ENCODE data around the gene SLC22A4.

DNA sequence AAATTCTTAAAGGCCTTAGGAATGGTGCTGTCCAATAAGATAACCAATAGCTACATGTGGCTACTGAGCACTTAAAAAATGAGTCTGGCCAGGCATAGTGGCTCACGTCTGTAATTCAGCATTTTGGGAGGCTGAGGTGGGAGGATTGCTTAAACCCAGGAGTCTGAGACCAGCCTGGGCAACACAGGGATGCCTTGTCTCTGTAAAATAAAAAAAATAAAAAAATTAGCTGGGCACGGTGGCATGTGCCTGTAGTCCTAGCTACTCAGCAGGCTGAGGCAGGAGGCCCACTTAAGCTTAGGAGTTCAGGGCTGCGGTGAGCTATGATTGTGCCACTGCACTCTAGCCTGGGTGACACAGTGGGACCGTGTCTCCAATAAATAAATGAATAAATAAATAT is 74.0 kb downstream of the SLC22A4 start:
- TF ChIP-seq POLR2A (IDR thresholded peaks at IDR 0.05; ENCODE audit: low read length) (no peak), RAD21 (conservative IDR thresholded peaks at IDR 0.05 in 1 of 2, IDR thresholded peaks at IDR 0.05 in 1 of 2) (no peak), RFX5 (IDR thresholded peaks at IDR 0.05) (no peak), MAFK (IDR thresholded peaks at IDR 0.05; ENCODE audit: partially characterized antibody) (no peak), CBX2 (IDR thresholded peaks at IDR 0.05; ENCODE audit: borderline replicate concordance, low read depth) (no peak), MYC (IDR thresholded peaks at IDR 0.05; ENCODE audit: borderline replicate concordance, low read length) (no peak), SMC3 (IDR thresholded peaks at IDR 0.05) (no peak), JUNB (IDR thresholded peaks at IDR 0.05) (no peak)
- TF ChIP-seq, protein P1, sequence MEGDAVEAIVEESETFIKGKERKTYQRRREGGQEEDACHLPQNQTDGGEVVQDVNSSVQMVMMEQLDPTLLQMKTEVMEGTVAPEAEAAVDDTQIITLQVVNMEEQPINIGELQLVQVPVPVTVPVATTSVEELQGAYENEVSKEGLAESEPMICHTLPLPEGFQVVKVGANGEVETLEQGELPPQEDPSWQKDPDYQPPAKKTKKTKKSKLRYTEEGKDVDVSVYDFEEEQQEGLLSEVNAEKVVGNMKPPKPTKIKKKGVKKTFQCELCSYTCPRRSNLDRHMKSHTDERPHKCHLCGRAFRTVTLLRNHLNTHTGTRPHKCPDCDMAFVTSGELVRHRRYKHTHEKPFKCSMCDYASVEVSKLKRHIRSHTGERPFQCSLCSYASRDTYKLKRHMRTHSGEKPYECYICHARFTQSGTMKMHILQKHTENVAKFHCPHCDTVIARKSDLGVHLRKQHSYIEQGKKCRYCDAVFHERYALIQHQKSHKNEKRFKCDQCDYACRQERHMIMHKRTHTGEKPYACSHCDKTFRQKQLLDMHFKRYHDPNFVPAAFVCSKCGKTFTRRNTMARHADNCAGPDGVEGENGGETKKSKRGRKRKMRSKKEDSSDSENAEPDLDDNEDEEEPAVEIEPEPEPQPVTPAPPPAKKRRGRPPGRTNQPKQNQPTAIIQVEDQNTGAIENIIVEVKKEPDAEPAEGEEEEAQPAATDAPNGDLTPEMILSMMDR (IDR thresholded peaks at IDR 0.05), result no peak
- TF ChIP-seq, protein P2, sequence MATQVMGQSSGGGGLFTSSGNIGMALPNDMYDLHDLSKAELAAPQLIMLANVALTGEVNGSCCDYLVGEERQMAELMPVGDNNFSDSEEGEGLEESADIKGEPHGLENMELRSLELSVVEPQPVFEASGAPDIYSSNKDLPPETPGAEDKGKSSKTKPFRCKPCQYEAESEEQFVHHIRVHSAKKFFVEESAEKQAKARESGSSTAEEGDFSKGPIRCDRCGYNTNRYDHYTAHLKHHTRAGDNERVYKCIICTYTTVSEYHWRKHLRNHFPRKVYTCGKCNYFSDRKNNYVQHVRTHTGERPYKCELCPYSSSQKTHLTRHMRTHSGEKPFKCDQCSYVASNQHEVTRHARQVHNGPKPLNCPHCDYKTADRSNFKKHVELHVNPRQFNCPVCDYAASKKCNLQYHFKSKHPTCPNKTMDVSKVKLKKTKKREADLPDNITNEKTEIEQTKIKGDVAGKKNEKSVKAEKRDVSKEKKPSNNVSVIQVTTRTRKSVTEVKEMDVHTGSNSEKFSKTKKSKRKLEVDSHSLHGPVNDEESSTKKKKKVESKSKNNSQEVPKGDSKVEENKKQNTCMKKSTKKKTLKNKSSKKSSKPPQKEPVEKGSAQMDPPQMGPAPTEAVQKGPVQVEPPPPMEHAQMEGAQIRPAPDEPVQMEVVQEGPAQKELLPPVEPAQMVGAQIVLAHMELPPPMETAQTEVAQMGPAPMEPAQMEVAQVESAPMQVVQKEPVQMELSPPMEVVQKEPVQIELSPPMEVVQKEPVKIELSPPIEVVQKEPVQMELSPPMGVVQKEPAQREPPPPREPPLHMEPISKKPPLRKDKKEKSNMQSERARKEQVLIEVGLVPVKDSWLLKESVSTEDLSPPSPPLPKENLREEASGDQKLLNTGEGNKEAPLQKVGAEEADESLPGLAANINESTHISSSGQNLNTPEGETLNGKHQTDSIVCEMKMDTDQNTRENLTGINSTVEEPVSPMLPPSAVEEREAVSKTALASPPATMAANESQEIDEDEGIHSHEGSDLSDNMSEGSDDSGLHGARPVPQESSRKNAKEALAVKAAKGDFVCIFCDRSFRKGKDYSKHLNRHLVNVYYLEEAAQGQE (IDR thresholded peaks at IDR 0.05), result no peak
- TF ChIP-seq, protein P3, sequence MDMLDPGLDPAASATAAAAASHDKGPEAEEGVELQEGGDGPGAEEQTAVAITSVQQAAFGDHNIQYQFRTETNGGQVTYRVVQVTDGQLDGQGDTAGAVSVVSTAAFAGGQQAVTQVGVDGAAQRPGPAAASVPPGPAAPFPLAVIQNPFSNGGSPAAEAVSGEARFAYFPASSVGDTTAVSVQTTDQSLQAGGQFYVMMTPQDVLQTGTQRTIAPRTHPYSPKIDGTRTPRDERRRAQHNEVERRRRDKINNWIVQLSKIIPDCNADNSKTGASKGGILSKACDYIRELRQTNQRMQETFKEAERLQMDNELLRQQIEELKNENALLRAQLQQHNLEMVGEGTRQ (IDR thresholded peaks at IDR 0.05), result no peak

All from A549 (cell line).